Nephron progenitor cell (in vitro differentiated cells): Measurements from ENCODE around the gene PTDSS2.

Experiments
- DNase-seq: peaks from one replicate; pipeline ENCODE4 v3.0.0; 2021
- H3K27ac Mint-ChIP-seq: 2 replicates; pipeline ENCODE4 v1.8.0; 2021; ENCODE audit warnings: mild to moderate bottlenecking, moderate library complexity, mixed read lengths
- H3K27me3 Mint-ChIP-seq: 2 replicates; pipeline ENCODE4 v1.8.0; 2021; ENCODE audit warnings: mild to moderate bottlenecking, low read depth, mixed read lengths; ENCODE audit not compliant: poor library complexity
- H3K36me3 Mint-ChIP-seq: 2 replicates; pipeline ENCODE4 v1.8.0; 2021; ENCODE audit warnings: low read depth, mixed read lengths
- H3K4me1 Mint-ChIP-seq: 2 replicates; pipeline ENCODE4 v1.8.0; 2021; ENCODE audit warnings: mixed read lengths
- H3K4me3 Mint-ChIP-seq: 2 replicates; pipeline ENCODE4 v1.8.0; 2021; ENCODE audit warnings: mild to moderate bottlenecking, moderate library complexity, mixed read lengths
- H3K9me3 Mint-ChIP-seq: 2 replicates; pipeline ENCODE4 v1.8.0; 2021; ENCODE audit warnings: mild to moderate bottlenecking, moderate library complexity, mixed read lengths
- TF ChIP-seq, protein P1 (sequence below): fragments of 200-600 bp; sonication (generic); IDR thresholded peaks from 2 replicates; pipeline ENCODE4 v1.5.0; 2021; ENCODE audit warnings: antibody characterized with exemption

The PTDSS2 gene

GRCh38 chr11:437228-437870 lies 12.7 kb upstream of the PTDSS2 start:
- no peak for DNase-seq
- Mint-ChIP-seq H3K4me3 (no peak overlapping the region), H3K4me1 (peaks cover 9% of the 10 kb centered on the region), H3K36me3 (no peaks in the 10 kb centered on the region), H3K27me3 (peaks cover 6% of the 10 kb centered on the region), H3K27ac (no peak overlapping the region), H3K9me3 (peaks cover 10% of the 10 kb centered on the region)
- TF ChIP-seq, protein P1, sequence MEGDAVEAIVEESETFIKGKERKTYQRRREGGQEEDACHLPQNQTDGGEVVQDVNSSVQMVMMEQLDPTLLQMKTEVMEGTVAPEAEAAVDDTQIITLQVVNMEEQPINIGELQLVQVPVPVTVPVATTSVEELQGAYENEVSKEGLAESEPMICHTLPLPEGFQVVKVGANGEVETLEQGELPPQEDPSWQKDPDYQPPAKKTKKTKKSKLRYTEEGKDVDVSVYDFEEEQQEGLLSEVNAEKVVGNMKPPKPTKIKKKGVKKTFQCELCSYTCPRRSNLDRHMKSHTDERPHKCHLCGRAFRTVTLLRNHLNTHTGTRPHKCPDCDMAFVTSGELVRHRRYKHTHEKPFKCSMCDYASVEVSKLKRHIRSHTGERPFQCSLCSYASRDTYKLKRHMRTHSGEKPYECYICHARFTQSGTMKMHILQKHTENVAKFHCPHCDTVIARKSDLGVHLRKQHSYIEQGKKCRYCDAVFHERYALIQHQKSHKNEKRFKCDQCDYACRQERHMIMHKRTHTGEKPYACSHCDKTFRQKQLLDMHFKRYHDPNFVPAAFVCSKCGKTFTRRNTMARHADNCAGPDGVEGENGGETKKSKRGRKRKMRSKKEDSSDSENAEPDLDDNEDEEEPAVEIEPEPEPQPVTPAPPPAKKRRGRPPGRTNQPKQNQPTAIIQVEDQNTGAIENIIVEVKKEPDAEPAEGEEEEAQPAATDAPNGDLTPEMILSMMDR = no peak

DNA sequence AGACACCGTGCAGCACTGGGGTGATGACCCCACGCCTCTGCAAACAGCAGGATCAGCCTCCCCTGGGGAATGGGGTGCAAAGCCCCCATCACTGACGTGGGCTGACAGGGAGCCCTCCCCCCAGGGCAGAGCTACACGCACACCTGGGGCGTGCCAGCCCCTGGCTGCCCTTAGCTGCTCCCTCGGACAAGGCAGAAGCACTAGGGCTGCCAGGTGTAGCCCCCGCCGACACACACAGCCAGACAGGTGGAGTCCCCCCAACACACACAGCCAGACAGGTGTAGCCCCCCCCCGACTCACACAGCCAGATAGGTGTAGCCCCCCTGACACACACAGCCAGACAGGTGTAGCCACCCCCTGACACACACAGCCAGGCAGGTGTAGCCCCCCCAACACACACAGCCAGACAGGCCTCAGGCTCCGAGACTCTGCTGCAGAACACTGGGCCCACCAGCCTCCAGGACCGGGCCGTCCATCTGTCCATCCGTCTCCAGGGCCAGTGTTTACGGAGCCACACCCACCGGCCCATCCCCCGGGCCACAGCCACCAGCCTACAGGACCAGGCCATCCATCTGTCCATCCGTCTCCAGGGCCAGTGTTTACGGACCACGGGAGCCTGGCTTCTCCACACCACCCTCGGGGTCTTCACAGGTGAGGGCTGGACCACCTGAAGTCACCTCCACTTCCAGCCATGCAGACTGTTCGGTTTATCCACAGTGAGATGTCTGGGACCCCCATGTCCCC lies 11.8 kb upstream of the PTDSS2 start:
- H3K4me1 Mint-ChIP-seq = peaks cover 9% of the 10 kb centered on the region
- peaks cover 3% of the 10 kb centered on the region for H3K27me3 Mint-ChIP-seq
- no peaks in the 10 kb centered on the region for H3K36me3 Mint-ChIP-seq
- no peak for DNase-seq
- TF ChIP-seq, protein P1 = no peak
- peaks cover 10% of the 10 kb centered on the region for H3K9me3 Mint-ChIP-seq
- no peak overlapping the region for H3K4me3 Mint-ChIP-seq
- no peak overlapping the region for H3K27ac Mint-ChIP-seq

GRCh38 chr11:439315-440064 lies 10.6 kb upstream of the PTDSS2 start:
- no peak overlapping the region for H3K27ac Mint-ChIP-seq
- TF ChIP-seq, protein P1 = no peak
- H3K4me3 Mint-ChIP-seq = no peak overlapping the region
- H3K9me3 Mint-ChIP-seq = peaks cover 10% of the 10 kb centered on the region
- peaks cover 20% of the 10 kb centered on the region for H3K4me1 Mint-ChIP-seq
- no peaks in the 10 kb centered on the region for H3K36me3 Mint-ChIP-seq
- H3K27me3 Mint-ChIP-seq = peaks cover 3% of the 10 kb centered on the region
- no peak for DNase-seq

- H3K4me1 Mint-ChIP-seq = peaks cover 22% of the 10 kb centered on the region
- no peak overlapping the region for H3K27ac Mint-ChIP-seq
- no peak for DNase-seq
- TF ChIP-seq, protein P1 = no peak
- H3K9me3 Mint-ChIP-seq = peaks cover 10% of the 10 kb centered on the region
- peaks cover 3% of the 10 kb centered on the region for H3K27me3 Mint-ChIP-seq
- H3K4me3 Mint-ChIP-seq = no peak overlapping the region
- H3K36me3 Mint-ChIP-seq = no peaks in the 10 kb centered on the region
These were observed 9.7 kb upstream of the PTDSS2 start for GRCh38 chr11:440065-441042.

DNA sequence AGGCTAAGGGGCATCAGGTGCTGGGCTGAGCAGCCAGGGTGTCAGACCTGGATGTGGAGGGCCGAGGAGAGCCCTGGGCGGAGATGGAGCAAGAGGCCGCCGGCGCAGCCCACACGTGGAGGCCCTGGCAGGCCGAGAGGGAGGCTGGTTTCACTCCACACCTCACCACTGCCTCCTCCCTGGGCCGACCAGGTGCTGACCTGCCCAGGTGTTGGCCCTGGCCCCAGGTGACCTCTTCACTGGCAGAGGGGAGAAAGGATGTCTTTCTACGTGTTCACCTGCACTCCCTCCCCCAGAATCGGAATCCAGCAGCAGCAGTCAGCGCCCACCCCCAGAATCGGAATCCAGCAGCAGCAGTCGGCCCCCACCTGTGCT lies 9.0 kb upstream of the PTDSS2 start:
- H3K4me1 Mint-ChIP-seq = peaks cover 28% of the 10 kb centered on the region
- TF ChIP-seq, protein P1 = no peak
- H3K9me3 Mint-ChIP-seq = peaks cover 10% of the 10 kb centered on the region
- H3K27me3 Mint-ChIP-seq = peaks cover 6% of the 10 kb centered on the region
- no peak for DNase-seq
- H3K27ac Mint-ChIP-seq = no peak overlapping the region
- no peak overlapping the region for H3K4me3 Mint-ChIP-seq
- no peaks in the 10 kb centered on the region for H3K36me3 Mint-ChIP-seq
